ENCODE results near the gene DHRS4.

Gene DHRS4
- 6.9 reads per million, percentile 25 among the genes with 10 or more reads in this experiment for total RNA-seq

DNA sequence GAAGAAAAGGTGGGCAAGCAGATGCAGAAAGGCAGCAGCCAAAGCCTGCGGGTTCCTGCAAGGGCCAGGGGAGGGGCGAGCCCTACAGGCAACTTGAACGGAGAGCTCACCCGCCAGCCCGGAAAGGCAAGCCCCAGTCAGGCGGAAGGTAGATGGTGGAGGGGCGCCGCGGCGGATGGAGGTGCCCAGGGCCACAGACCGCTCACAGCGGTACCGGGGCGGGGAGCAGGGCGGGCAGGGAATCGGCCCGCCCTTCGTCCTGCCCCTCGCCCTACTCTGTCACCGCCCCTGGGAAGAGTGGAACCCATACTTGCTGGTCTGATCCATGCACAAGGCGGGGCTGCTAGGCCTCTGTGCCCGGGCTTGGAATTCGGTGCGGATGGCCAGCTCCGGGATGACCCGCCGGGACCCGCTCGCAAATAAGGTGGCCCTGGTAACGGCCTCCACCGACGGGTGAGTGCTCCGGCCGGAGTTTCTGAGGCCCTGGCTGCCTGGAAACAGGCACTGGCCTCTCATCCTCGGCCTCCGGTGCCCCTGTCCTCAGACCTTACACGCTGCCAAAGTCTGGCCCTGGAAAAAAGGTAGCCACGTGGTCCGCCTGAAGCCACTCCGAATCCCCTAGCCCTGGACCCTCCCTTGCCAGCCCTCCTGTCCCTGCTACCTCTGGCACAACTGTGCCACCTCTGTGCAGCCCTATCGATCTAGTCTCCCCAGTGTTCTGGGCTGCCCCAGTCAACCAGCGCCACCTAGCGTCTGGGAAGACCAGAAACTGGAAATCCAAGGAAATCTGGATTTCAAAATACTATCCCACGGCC, at the start of gene DHRS4:
Gene DHRS4, plus strand, starts transcription at position 307 of the 815 bp plus-strand sequence. Its CDS starts 19 bp downstream, at position 326.
- peak; percentile 74 for DNase-seq

DNA sequence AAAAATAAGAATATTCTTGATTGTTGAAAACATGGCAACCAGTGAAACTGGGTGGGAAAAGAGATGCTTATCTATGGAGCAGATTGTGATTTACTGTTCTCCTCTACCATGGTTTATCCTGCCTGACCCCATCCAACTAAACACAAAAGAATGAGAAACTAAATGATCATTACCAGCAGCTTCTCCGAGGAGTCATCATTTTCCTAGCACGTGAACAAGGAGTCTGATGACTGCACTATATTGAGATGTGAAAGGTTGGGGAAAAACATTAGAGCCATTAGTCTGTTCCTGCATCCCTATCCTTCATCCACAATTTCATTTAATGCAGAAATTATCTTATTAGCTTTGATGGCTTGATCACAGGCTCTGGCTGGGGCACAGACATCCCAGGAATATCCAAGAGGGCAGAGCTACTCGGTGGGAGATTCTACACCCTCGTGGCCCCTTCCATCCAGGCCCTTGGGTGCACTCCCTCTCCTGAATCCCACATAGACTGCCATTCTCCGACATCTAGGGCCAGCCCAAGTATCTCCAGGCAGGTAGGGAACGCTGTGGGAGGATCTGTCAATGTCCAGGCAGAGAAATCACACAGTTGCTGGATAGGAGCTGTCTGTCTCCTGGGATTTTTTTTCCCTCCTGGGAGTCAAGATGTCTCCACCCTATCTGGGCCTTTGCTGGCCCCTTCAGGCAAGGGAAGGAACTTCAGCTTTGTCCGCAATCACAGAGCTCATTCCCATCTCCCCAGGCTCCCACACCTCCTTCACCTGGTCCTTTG, 43.3 kb upstream of the DHRS4 start:
- DNase-seq: no peak

DNA sequence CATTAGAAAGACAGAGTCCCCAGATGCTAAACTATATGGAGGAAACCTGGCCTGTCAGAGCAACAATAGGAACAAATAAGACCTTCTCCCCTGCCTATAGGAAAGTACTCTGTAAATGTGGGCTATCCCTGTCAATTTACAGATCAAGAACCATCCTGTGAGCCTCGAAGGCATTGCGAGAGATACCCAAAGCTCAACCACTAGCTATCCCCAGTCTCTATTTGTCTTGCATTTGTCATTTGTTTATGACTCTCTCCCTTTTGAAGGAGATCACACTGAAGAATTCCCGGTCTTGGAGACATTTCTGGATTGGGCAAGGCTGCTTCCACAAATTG, 42.7 kb upstream of the DHRS4 start:
- no peak for DNase-seq

DNA sequence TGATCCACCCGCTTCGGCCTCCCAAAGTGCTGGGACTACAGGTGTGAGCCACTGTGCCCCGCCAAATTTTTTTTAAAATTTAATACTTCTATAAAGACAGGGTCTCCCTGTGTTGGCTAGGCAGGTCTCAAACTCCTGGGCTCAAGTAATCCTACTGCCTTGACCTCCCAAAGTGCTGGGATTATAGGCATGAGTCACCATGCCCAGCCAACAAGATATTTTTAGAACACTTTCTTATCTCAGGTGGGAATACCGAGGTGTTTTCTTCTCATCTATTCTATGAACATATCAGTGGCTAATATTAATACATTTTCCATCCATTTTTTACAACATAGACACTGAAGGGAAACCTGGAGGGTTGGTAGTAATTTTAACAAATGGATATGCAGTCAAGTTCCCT, 38.0 kb upstream of the DHRS4 start:
- no peak for DNase-seq

DNA sequence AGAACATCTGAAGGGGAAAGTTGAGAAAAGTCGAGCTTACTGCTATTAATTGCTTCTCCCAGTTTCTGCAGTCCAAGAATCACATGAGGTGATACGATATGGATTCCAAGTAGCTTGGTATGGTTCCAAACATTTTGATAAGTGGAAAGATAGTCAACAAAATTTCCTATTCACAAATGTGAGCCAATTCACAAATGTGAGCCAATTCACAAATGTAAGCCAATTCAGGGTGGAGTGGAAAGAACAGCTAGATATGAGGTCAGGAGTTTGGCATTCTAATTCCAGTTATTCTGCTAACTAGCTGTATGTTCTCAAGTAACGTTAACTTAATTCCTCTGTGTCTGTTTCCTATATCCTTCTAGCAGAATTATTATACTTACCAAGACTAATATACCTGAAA, 37.6 kb upstream of the DHRS4 start:
- DNase-seq: no peak

DNA sequence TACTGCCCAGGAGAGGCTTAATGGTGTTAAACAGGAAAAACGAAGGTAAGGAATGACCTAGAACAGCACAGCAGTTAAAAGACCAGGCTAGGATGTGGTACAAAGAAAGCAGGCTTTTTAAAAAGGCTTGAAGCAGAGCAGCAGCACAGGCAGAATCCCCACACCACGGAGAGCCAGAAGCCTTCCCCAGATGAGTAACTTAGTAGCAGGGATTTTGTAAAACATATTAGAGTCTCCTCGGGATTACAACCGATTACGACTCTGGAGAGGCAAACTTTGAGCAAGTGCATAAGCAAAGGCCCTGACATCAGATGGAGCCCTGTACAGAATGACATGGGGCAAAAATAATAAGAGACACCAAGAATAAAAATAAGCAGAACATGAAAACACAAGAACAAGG, 37.1 kb upstream of the DHRS4 start:
- no peak for DNase-seq

DNA sequence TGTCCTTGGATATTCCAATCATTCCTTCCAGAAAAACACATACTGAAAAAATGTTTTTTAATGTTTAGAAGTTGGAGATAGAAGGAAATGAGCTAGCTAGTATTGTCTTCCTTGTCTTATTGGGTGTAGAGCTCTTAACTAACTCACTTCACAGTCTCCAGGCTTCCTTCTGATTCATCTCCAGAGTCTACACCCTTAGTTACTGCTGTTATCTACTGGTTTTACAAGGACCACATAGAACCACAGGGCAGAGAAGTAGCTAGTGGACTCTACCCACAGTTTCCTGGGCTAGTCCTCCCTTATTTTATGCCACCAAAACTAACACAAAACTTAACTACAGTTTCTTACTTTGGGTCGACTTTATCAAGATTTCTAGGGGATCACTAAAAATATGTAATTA, 31.0 kb upstream of the DHRS4 start:
- DNase-seq: no peak

DNA sequence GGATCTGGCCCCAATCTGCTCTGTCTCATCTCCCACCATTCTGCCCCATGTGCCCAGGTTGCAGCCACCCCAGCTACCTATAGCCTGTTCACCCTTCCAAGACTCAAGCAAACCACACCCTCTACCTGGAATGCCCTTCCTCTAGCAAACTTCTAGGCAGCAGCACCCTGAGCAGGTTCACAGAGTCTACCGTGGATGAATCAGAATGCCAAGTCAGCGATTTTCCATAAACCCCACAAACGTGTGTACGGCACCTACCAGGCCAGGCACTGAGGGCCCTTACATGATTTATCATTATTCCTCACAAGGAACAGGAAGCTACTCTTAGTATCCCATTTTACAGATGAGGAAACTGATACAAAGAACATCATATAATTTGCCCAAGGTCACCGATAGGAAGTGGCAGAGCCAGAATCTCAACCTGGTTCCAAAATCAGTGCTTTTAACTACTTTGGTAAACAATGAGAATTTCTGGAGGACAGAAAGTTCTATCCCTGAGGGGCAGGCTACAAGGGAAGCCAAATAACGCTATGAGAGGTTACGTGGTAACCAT, 28.0 kb upstream of the DHRS4 start:
- DNase-seq: no peak

DNA sequence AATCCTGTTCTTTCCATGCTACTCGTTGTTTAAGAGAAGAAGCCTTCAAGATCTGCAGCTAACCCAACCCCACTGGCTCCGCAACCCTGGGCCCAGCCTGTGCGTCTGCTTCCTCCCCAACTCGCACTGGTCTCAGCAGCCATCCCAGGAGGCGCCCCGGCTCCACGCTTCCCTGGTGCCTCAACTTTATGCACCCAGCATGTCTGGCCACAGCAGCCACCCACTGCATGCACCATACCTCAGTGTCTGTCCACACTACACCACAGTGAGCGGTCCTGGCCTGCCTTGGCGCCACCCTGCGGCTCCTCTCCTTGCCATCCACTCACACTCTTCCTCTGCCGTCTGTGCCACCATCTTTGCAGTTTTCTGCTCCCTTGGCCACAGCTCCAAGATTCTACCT, 27.0 kb upstream of the DHRS4 start:
- DNase-seq: no peak

DNA sequence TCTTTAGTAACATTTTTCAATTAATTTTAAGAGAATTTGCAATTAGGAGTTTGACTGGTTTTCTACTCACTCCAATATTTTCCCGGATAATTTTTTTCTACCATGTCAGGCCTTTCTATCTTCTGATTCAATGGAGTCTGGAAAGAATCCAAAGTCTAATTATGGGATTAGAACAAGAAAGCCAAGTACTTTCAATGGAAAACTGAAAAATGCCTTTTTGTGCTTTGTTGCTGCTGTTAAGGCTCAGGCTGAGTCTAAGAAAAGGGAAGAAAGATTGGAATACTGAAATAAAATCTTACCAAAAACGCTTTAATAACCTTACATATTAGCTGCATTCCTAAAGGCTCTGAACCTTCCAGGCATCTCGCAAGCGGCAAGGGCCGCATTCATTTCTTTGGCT, 24.4 kb upstream of the DHRS4 start:
- no peak for DNase-seq

DNA sequence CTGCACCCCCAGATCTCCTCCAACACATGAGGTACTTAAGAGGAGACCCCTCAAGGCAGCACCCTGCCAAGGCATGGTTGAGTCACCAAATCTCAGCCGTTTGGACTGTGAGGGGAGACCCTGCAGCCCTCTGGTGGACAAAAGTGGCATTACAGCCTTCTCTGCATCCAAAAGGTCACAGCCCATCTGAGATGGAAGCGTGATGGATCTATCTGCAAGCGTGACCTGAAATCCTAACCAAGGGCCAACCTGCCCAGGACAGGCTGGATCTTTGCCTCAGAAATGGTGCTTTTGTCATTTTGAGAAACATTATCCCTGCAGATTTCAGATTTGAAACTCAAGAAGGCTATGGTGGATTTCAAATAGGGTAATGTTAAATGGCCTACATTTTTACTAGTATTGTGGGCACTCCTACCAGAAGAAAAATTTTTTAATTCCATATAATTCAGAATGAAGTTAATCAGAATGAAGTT, 23.7 kb upstream of the DHRS4 start:
- DNase-seq: peak; percentile 82

DNA sequence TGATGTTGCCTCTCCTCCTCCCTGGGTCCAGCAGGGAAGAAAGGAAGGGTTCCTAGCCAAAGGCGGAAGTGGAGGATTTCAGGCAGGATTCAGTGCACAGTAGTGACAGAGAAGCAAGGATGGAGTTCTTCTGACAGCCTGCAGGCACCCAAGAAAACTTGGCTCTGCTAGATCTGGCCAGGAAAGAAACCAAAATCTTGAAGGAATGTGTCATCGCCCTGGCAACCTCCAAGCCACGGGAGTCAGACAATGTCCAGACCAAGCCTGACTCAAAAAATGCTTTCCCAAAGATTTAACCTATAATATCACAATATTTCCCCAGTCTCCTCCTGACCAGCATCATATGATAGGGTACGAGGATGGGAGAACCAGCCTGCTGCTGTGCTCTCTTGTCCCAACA, 22.8 kb upstream of the DHRS4 start:
- DNase-seq: no peak

DNA sequence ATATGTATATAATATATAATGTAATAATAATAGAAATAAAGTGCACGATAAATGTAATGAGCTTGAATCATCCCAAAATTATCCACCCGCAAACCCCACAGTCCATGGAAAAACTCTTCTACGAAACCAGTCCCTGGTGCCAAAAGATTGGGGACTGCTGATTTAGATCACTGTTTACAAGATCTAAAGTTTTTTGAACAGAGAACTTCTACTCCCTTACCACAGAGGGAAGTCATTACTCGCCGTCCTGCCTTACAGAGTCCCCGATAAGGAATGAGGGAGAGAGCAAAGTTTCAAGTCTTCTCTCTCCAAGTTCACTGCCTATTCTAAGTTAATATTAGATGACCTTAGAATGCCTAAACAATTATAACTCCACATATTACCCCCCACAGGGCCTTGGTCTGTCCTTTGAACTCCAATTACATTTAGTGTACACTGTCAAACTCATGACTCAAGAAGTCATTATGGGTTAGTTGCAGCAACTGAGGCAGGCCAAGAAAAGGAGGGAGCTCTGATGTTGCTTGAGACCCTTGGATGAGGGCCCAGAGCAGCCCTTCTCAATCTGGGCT, 21.8 kb upstream of the DHRS4 start:
- DNase-seq: no peak

DNA sequence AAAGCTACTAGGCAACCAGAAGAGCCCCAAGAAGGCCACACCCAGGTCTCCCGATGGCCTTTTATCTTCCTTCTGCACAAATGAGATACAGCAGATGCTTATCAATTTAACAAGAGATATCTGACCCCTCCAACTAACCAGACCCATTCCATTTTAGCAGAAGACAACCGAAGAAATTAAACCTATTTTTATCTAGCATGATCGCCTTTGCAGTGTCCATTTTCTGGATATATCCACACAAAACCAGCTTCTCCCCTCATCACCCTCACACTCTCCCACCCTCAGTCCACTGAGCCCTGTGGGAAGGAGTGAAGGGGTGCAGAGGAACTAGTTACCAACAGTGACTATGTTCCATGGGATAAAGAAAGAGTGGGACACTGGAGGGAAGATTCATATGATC, 20.9 kb upstream of the DHRS4 start:
- DNase-seq: no peak

DNA sequence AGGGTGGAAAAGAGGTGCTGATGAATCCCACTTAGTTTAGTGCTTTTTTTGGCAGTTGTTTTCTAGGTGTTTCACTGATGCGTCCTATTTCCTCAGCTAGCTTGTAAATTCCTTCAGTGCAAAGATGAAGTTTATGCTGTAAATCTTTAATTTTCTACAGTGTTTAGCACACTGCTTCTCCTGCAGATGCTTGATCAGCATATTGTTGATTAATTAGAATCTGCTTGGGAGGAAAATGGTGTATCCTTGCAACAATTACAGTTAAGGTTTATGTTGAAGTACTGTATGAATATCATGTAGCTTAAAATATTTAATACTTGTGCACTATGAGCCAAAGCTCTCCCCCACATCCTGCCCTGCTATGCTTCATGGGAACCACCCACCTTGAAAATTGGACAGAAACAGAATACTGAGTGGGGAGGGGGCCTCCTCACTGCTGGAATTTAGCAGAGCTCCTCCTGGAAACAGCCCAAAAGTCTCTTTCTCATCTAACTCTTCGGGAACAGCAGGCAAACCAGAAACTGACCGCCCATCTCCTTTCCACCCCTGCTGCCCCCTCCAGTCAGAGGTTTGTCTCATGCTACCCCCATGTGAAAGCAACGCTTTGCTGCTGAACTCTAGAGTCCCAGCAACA, 20.3 kb upstream of the DHRS4 start:
- DNase-seq: no peak

DNA sequence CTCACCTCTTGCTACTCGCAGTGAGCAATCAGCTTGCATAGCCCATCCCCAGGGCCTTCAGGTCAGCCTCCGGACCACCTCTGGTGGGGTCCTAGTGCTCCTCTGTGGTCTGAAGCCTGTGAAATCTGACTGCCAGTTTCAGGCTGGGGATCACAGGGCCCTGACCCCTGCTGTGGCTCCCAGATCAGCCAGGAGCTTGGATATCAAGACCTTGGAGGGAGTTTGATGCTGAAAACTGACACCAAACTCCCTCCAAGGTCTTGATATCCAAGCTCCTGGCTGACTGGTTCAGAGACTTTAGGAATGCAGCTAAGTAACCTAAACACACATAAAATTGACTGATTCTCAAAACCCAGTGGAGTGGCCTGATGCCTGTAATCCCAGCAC, 19.8 kb upstream of the DHRS4 start:
- no peak for DNase-seq

DNA sequence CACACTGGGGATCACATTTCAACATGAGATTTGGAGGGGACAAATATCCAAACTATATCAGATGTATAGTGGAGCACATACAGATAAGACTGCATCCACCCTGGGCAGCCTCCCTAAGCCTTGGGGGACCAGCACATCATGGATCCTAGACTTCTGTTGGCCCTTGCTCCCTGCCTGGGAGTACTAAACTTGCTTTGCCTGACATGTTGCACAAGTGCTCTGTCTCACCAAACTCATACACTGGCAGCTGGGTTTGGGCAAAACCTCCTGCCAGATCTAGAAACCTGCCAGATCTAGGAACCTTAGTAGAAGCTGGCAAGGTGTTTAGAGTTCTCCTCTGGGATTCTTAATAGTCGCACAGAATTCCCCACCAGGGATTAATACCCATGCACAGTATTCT, 18.4 kb upstream of the DHRS4 start:
- DNase-seq: no peak

DNA sequence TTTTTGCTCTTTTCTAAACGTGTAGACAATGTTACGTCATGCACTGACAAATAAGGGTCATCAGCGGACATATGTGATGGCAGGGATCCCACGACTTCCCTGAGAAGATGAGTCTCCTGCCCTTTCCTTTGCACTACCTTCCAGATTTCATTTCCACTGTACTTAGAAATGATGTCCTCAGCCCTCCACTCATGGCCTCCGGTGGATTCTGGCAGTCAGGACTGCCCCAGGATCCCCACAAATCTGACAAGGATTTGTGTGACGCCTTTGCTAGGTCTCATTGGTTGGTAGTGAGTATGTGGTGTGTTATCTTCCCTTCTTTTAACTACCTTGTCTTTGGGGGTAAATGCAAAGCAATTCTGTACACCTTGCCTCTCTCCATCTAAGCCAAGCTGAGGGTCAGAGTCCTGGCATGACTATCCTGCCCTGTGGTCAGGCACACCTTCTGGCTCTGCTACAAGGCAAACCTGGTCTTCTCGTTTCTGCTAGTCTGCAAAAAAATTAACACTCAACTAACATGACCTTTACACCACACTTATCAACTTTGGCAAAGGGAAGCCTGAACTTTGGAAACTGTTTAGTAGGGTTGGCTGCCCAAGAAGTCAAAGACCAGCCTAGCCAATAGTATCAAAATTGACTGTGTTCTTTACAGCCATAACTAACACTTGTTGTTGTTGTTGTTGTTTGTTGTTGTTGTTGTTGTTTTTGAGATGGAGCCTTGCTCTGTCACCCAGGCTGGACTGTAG, 17.3 kb upstream of the DHRS4 start:
- DNase-seq: no peak

DNA sequence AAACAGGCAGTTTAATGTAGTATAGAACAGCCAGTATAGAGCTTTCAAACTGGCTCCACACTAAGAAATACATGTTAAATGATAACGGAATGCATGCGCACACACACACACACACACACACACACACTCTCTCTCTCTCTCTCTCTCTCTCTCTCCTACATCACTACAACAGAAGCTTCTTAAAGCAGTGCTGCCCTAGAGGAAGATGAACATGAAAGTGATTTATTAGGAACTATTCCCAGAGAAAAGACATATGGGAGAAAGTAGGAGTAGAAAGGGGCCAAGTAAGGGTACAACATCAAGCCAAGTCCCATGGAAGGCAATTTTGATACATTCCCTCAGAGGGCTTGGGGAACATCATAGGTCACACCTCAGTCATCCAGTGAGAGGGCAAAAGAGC, 16.4 kb upstream of the DHRS4 start:
- DNase-seq: no peak

DNA sequence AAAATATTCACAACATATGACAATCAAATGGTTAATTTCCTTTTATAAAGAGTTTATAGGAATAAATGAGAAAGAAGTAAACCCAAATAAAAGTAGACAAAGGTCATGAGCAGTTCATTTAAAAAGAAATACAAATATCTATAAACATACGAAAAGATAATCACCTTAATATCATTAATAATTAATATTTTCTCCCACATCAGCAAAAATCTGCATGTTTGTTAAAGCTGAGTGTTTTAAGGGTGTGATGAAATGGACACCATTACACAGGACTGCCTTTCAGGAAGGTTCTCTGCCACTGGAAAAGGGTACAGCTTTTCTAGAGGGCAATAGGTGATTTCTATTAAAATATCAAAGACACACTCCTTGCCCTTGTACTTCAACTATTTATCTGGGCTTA, 14.7 kb upstream of the DHRS4 start:
- no peak for DNase-seq

DNA sequence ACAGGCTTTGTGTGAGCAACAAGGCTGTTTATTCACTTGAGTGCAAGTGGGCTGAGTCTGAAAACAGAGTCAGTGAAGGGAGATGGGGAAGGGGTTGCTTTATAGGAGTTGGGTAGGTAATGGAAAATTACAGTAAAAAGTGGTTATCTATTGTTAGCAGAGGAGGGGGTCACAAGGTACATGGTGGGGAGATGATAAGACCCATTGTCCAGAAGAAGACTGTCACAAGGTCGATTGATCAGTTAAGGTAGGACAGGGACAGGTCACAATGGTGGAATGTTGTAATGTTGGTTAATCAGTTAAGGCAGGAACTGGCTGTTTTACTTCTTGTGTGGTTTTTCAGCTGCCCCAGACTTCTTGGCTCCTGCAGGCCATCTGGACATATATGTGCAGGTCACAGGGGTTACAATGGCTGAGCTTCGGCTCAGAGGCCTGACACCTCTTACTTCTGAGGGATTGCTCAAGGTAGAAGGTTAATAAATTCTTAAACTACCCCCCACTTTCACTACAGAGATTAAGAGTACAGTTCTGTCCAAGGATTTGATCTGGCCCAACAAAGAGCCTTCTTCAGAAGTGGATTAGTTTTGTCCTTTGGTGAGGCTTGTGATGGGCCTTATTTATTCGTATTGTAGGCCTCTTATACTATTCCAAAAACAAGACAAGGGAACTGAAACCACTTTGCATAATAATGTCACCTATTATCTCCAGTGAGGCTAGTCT, 13.8 kb upstream of the DHRS4 start:
- no peak for DNase-seq

DNA sequence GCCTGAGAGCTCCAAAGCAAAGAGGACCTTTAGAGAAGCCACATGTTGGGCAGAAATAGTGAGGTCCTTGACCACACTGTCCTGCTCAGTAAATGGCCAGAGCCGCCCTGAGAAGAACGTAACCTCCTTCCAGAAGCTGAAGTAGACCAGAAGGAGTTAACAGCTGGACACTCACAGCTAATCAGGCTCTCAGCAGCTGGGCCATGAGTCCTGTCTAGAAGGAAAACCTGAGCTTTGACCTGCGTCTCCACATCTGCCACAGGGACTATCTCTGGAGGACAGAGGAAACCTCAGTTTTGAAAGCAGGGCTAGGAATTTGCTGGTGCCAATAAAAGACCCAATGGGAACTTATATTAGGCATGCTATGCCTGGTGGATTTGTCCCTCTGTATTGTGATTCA, 12.3 kb upstream of the DHRS4 start:
- no peak for DNase-seq
